Stromal cell of bone marrow (primary cell): ENCODE measurements around the gene EDN1.

Source experiments
- DNase-seq: peaks from one replicate; pipeline ENCODE4 v3.0.0-alpha.2; 2012; ENCODE audit warnings: low read depth

Gene EDN1

GRCh38 chr6:12270551-12271230 is 19.5 kb upstream of the EDN1 start:
- DNase-seq: no peak

GRCh38 chr6:12271594-12271993 is 18.6 kb upstream of the EDN1 start:
- DNase-seq: no peak

GRCh38 chr6:12271997-12272396 is 18.2 kb upstream of the EDN1 start:
- no peak for DNase-seq

- no peak for DNase-seq
These were observed 15.1 kb upstream of the EDN1 start for GRCh38 chr6:12275107-12275506.

- DNase-seq: no peak
These were observed 13.2 kb upstream of the EDN1 start for GRCh38 chr6:12276930-12277315.

- DNase-seq: no peak
These were observed 12.8 kb upstream of the EDN1 start for GRCh38 chr6:12277386-12277785.

GRCh38 chr6:12278915-12279314 is 11.2 kb upstream of the EDN1 start:
- DNase-seq: no peak

- no peak for DNase-seq
These were observed 10.7 kb upstream of the EDN1 start for GRCh38 chr6:12279322-12280091.

- DNase-seq: peak; percentile 58
These were observed 9.7 kb upstream of the EDN1 start for GRCh38 chr6:12280458-12280857.

GRCh38 chr6:12280902-12281301 is 9.3 kb upstream of the EDN1 start:
- no peak for DNase-seq

GRCh38 chr6:12283904-12284303 is 6.3 kb upstream of the EDN1 start:
- no peak for DNase-seq

GRCh38 chr6:12286373-12287110 is 3.6 kb upstream of the EDN1 start:
- peak; percentile 24 for DNase-seq

GRCh38 chr6:12288211-12288618 is 1.9 kb upstream of the EDN1 start:
- no peak for DNase-seq

GRCh38 chr6:12288914-12289313 is 1.2 kb upstream of the EDN1 start:
- DNase-seq: no peak

- DNase-seq: peak; percentile 42
These were observed 719 bp upstream of the EDN1 start for GRCh38 chr6:12289365-12289919.

- DNase-seq: no peak
These were observed 1.1 kb downstream of the EDN1 start for GRCh38 chr6:12291071-12291838.

- DNase-seq: no peak
These were observed 1.9 kb downstream of the EDN1 start for GRCh38 chr6:12291839-12292604.

- DNase-seq: no peak
These were observed 3.2 kb downstream of the EDN1 start for GRCh38 chr6:12293235-12293930.

GRCh38 chr6:12293931-12294807 is 4.0 kb downstream of the EDN1 start:
- DNase-seq: no peak
